Endometrial microvascular endothelial cells (primary cell): ENCODE measurements around the gene MYZAP. TPM values are rescaled to one million over a fixed set of nuclear protein-coding genes. Genes with fewer than 3 reads are reported as not detected.

ENCODE experiments used
- in situ Hi-C: cut with HindIII; loops from 2 replicates; pipeline ENCODE4 v1.10.0; 2017; ENCODE audit warnings: low sequenced_read_pairs, low pct_unique_long_range_greater_than_20kb; ENCODE audit errors: inconsistent ontology term
- total RNA-seq: library from RNA; depleted of rRNA; stranded (reverse); fragments of >200 nt; gene quantifications from one replicate; pipeline ENCODE4 v1.2.3, GENCODE V29; 2015; ENCODE audit errors: inconsistent ontology term

MYZAP gene
- total RNA-seq, 1 donor from 2014 or later = 6.9 TPM

DNA sequence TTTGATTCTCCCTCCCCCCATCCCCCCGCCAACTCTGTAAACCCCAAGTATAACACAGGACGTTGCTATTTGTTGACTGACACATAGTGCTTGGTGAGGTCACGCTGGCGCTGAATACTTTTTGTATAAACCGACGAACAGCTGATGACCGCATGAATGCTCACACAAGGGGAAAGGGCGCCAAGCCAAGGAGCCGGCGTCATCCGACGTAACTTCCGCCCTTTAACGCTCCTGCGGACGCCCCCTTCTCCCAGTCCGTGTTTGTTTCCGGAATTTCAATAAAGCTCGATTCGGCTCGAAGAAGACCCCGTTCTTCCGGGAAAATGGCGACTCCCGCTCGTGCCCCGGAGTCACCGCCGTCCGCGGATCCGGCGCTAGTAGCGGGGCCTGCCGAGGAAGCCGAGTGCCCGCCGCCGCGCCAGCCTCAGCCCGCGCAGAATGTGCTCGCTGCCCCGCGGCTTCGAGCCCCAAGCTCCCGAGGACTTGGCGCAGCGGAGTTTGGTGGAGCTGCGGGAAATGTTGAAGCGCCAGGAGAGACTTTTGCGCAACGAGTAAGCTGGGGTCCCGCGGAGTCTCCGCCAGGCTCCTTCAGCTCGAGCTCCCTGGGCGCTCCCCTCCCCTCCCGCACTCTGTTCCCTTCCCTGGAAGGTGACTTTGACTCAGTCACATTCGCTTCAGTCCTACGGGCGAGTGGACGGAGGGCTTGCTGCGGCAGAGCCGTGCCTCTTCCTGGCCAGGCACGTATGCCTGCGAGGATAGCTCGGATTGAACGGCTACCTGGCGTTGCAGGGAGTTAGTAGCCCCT lies 114.9 kb downstream of the MYZAP start, which contains the start of gene POLR2M:
TSS of gene POLR2M (plus strand) at position 310 of the 805 bp plus-strand sequence. CDS start at position 439, 129 bp downstream.
- in situ Hi-C loops = no loop called here

DNA sequence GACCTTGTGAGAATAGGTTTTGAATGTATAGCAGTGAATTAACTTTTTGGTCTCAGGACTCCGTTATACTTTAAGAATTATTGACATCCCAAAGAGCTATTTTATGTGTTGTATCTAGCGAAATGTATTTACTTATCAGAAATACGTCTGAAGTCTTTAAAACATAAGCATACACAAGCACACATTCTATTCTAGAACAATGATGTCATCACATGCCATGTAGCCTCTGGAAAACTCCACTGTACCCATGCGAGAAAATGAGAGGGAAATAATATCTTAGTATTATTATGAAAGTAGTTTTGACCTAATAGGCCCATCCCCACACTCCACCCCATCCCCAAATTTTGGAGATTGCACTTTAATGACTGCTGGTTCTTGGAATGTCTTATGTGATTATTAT lies 116.3 kb downstream of the MYZAP start:
- in situ Hi-C loops = no loop called here

DNA sequence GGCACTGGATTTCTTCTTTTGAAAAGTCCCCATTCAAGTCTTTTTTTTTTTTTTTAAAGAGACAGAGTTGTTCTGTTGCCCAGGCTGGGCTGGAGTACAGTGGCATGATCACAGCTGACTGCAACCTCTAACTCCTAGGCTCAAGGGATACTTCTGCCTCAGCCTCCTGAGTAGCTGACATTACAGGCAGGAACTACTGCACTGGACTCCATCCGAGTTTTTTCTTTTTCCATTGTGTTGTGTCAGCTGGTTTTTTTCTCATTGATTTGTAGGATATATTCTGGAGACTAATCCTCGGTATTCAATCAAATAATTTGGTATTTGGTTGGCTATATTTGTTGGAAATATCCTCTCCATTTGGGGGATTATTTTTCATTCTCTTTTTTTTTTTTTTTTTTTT lies 126.6 kb downstream of the MYZAP start:
- in situ Hi-C loops = no loop called here

DNA sequence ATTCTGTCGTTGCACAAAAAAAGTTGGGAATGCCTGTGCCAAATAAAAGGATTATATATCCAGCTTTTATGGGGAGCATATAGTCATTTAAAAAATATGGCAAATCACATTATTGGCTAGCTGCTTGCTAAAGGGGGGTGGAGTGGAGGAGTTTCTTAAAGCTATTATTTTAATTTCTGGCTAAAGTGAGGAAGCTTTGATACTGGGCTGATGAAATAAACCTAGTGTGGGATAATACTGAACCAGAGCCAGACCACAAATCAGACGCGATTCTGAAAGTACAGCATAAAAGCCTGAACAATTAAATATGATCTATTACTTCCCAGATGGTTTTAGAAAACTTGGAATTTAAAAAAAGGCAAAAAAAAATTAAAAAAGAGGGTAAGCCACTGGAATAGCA lies 129.2 kb downstream of the MYZAP start:
- in situ Hi-C loops = no loop called here

DNA sequence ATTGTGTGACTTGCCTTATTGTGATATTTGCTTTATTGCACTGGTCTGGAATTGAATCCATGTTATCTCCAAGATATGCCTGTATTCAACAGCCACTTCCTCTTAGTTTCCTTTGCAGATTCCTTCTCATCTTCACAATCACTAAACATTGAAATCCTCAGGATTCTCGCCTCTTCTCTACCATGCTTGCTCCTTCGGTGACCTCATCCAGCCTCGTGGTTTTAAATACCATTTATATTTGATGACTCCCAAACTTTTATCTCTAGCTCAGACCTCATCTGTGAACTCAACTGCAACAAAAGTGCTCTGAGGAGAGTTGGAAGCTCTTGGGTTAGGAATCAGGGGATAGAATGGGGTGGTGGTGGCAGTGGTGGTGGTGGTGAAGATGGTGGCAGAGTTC lies 134.7 kb downstream of the MYZAP start:
- in situ Hi-C loops = no loop called here

DNA sequence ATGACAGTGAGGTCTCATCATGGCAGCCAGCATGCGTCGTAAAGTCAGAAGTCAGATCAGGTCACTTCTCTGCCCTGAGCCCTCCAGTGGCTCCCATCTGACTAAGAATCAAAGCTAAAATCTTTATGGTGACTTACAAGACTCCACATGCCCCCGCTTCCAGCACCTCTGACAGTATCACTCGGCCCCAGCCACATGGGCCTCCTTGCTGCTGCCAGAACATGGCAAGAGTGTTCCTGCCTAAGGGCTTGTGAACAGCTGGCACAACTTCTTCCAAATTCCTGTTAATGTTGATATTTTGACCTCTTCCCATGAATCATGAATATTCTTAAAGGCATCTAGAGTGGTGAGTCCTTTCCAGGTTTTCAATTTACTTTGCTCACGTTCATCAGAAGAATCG lies 135.3 kb downstream of the MYZAP start:
- in situ Hi-C loops = no loop called here

DNA sequence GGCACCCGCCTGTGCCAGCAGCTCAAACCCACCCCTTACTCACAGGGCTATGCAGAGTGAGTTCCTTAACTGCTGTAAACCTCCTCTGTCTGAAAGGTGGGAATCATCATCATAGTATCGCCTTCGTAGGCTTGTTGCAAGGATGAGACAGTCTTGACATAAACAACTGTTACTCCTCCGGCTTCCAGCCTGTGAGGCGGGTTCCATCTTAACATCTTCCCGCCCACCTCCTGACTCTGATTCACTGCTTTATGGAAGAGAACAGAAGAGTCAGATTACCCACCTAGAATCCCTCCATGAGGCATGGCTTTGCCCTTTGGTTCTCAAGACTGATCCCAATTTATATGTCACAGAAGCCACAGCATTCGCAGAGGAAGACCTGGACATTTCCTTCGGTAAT lies 136.7 kb downstream of the MYZAP start:
- in situ Hi-C loops = no loop called here

DNA sequence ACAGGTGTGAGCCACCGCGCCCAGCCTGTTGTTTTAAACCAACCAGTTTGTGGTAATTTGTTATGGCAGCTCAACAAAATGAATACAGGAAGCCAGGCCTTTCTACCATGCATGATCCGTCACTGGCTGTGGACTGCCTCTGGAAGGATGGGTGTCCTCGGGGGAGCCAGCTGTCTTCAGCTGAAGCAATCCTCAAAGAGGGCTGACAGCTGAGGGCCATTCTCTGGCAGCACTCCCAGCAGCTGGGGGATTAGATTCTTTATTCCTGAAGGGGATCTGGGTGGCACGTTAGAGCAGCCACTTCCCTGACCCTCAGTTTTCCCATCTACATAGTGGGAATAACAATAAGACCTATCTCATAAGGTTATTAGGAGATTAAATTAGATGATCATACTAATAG lies 139.2 kb downstream of the MYZAP start:
- in situ Hi-C loops = no loop called here

DNA sequence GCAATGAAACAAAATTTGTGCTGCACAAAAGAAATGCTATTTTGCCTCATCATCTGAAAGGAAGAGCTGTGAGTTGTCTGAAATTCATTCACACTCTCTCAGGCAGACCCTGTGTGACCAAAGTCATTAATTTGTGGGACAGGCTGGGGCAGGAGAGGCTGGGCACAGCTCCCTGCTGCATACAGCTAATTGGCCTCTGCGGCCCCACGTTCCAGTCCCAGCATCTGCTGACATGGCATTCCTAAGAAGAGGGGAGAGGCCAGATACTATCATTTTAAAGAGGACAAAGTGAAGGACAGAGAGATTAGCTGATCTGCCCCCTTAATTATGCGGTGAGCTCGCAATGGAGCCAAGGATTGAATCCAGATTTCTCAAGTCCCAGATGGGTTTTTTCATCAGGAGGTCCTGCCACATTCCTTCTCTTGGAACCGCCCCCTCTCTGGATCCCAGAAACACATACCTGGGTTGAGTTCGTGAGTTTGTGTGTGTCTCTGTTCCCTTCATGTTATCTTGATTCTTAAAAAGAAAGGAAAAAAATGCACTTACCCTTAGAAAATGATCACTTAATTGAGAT lies 139.9 kb downstream of the MYZAP start:
- in situ Hi-C loops = no loop called here

DNA sequence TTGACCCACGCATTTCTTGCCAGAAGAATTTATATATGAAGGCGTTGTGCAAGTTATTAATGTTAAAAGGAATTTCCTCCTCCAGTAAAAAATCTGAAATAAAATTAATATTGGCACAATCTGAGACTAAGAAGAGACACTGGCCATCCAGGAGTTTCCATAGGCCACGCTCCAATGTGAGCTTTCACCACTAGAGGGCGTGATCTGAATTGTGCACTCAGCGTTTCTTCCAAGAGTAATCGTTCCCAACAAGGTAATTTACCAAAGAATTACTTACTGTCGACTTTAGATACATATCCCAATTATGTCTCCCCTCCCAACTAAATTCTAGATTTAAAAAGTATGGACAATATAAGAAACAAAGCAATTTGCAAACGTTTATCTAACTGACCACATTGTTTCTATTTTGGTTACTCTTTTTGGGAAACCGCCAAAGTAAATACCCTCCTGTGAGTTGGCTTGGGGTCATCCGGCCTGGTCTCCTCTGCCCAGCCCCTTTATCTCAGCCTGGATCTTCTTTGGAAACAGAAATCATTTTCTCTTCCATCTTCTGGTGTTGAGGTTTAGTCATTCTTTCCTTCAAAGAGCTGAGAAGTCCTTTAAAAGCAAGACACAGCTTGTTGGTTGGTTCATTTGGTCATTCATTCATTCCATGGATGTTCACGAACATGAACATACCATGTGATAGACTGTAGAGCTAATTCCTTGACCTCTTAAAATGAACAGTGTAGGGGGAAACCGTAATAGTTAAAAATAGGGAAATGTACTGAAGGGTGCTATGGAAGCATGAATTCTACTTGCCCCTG lies 141.0 kb downstream of the MYZAP start:
- in situ Hi-C loops = no loop called here

DNA sequence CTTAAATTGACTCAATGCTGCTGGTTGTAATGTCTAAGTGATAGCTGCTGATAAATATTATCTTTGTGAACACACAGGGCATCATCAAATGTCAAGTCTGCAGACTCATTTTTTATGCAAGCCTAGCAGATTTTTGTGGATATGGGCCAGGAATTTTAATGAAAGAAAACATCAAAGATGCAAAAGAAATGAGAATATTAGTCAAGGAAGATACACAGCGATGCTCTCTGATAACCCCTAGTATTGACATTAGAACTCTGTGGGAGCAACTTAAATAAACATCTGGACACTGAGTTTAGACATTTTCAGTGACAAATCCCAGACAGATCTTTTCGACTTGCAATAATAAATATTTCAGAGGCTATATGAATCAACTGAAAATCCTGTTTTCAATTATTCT lies 143.2 kb downstream of the MYZAP start:
- in situ Hi-C loops = no loop called here

Other genes starting within 250 kb of the MYZAP start
- 3.3 TPM for gene CGNL1, start 215.4 kb upstream of the MYZAP start, total RNA-seq
- 31.9 TPM for gene POLR2M, start 114.8 kb downstream of the MYZAP start, total RNA-seq